GM21381 (cell line): ENCODE measurements around the gene GPC3.
A peak's percentile ranks its signal among the peaks of the same experiment; 100 is the strongest.
"Not testable (repeated sequence)": the region's sequence is repeated elsewhere in the genome, so short reads cannot be mapped to it uniquely, and the experiment has no call there.

ENCODE experiments used
- ATAC-seq: cut with Tn5 transposase; IDR thresholded peaks from one replicate; pipeline ENCODE4 v1.9.1; 2021; ENCODE audit warnings: mild to moderate bottlenecking, moderate library complexity; ENCODE audit not compliant: unreplicated experiment

GPC3 gene

DNA sequence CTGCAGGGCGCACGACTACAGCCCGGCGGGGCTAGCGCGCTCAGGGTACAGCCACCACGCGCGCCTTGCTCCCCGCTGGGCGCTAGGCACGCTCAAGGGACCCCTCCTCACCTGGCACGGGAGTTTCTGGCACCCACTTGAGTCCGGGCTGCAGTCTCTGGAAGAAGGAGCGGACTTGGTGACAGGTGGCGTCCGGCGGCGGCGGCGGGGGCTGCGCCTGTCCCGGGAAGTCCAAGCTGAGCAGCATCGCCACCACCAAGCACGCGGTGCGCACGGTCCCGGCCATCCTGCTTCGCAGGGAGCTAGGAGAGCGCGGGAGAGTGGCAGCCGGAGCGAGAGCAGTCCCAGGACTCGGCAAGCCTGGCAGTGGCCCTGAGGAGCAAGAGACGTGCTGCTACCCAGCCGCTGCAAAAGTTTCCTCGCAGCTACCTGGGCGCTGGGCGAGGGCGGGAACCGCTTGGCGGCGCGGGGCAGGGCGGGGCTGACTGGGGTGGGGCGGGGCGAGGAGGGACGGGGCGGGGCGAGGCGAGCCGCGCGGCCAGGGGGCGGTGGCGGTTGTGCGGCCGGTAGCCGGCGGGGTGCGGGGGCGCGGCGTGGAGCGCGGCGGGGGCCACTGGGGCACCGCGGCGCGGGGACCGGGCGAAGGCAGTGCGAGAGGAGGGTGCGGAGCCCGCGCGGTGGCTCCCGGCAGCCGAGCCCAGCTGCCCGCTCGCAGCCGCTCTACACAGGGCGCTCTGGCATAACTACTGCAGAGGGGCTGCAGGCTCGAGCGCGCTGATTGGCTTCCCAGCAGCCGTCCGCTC lies at the start of gene GPC3:
Gene GPC3, minus strand, starts transcription at position 431 of the 803 bp plus-strand sequence.
- ATAC-seq, result peak; percentile 78

DNA sequence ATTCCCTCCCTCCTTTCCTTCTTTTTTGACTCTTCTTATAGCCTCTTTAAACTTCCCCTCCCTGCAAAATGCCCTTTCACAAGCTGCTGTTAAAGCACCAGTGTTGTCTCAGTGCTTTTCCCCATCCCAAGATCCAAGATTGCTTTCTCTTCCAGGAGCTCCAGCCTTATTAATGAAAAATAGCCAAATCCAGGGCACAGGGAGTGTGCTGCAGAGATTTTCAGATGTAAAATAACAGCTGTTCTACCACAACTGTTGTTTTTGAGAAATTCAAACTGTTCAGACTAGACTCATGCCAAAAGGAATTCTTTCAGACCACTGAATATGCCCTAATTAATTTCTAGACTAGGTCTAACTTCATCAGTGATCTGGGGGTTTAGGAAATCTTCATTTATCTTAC lies 47.0 kb upstream of the GPC3 start:
- ATAC-seq, result no peak

DNA sequence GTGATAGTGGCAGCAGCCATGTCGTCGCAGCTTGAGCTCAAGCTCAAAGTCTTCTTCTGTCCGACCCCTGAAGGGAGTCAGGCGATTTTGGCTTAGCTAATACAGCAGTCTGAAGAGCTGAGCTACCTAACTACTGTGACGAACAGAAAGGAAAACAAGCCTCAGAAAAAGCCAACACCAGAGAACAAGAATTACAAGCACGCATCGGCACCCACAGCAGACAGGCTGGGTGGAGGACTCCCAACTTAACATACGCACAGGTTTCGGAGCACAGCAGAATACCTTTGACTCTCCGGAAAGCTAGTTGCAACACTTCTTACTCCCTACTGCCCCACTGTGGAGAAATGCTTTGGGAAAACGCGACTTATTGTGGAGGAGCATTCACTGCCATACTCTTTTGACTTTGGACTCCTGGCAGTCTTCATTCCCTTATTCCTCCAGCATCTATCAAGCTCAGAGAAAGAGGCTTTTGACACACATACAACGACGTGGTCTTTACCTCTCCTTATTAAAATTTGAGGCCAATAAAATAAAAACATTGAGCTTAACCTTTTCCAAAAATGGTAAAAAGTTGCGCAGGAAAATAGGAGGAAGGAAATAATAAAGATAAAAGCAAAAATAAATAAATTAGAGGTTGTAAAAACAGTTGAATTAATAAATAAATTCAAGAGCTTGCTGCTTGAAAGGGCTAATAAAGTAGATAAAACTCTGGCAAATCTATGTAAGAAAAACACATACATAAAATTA lies 41.3 kb upstream of the GPC3 start:
- no peak for ATAC-seq

DNA sequence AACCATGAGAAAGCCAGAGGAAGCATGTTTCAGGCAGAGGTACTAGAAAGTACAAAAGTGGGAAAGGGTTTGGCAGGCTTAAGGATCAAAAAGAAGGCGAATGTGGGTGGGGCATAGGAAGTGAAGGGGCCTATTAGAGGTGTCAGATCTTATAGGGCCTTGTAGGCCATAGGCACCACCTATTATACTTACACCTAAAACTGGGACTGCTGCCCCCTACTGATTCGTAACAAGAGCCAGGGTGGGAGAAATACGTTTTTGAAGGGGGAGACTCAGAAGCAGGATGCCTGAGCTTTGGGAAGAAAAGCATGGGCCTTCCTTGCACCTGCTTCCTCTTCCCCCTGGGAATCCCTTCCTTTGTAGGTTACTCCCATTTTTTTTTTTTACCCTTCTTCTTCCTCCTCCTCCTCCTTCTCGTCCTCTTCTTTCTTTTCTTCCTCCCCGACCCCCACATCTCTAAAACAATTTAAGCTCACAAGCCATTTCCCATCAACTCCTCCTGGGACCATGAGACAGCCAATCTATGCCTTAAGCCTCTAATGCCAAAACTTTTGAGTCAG lies 40.7 kb upstream of the GPC3 start:
- ATAC-seq, result no peak

DNA sequence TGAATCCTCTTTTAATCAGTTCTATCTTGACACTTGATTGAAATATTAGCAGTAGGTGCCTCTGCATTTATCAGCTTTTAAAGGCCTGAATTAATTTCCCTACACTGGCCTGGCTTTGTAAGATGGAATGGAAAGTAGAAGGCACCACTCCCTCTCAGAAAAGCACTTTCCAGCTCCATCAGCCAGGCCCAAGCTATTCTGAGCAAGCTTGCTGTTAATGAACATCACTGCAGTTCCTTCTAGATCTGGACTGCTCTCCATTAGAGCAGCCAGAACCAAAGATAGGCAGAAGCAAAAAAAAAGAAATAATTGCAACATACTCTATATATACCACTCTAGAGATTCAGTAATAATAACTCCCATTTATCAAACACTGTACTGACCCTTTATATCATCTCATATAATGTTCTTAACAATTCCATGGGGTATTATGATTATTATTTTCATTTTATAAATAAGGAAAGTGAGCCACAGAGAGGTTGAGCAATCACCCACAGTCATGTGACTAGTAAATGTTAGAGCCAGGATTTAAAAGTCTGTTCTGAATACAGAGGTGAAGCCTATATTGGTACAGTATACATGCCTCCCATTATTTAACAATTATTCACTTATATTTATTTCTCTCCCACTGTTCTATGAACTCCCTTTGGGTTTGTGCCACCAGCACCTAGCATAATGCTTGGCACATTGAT lies 39.4 kb upstream of the GPC3 start:
- ATAC-seq, result no peak

DNA sequence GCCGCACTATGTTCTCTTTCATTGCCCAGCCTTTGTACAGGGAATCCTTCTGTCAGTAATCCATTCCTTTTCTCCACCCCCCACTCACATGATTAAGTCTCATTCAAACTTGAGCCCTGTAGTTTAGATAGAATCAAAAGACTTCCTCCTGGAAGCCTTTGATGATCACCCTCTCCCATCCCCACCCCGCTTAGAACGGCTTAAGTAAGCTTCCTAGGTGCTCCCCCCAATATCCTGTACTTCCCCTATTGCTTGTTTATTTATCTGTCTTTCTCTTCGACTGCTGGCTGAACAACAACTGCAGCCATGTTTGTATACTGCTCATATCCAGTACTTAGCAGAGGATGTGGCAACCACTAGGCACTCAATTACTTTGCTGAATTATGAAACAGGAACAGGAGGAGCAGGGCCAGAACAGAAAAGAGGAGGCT lies 38.5 kb upstream of the GPC3 start:
- ATAC-seq, result no peak

DNA sequence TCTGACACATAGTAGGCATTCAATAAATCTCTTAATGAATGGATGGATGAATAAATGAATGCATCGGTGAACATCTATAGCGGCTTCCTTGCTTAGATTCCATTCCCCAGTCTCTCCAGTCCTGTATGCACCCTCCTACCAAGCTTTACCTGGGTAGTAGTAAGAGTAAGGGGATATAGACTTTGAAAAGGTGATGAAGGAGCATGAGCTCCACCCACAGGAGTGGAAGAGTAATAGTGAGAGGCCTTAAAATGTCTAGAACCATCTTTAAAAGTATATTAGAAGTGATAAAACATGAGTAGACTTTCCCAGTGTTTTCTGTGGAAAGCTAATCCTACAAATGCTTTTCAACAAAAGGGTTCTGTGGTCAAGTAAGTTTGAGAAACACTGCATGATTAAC lies 35.5 kb upstream of the GPC3 start:
- no peak for ATAC-seq

DNA sequence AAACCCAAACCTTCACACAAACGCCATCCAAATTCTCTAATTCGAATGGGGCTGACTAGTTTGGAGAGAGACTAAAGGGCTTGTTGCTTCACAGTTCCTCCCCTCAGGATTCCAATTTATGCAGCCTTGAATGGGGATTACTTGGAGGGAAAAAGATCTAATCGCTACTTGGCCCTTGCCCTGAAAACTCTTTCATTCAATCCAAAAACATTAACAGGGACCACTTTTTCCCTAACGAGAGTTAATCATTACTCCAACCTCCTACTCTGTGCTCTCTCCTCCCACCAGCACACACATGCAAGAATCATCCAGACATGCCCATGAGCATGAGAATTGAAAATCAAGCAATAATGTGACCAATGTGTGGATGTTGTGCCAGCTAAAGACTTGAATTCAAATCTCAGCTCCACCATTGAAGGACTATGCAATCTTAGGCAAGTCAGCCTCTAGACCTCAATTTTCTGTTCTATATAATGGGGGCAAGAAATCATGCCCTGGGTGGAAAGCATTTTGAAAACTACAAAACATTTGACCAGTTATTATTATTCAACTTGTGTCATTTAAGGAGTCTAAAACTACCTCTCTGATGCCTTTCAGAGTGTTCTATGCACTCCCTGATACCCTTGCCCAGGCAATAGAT lies 34.3 kb upstream of the GPC3 start:
- no peak for ATAC-seq

DNA sequence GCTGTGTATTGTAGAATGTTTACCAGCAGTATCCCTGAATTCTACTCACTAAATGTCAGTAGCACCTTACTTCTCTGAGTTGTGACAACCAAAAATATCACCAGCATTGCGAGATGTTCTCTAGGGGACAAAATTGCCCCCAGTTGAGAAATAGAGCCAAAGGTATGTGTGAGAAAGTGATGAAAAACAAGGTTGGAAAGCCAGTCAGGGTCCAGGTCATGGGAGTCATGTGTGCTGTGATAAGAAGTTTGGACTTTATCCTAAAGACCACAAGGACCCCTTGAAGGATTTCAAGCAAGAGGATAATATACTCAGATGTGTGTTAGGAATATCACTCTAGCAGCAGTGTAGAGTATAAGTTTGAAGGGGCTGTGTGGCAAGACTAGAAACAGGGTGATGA lies 30.9 kb upstream of the GPC3 start:
- not testable (repeated sequence) for ATAC-seq

DNA sequence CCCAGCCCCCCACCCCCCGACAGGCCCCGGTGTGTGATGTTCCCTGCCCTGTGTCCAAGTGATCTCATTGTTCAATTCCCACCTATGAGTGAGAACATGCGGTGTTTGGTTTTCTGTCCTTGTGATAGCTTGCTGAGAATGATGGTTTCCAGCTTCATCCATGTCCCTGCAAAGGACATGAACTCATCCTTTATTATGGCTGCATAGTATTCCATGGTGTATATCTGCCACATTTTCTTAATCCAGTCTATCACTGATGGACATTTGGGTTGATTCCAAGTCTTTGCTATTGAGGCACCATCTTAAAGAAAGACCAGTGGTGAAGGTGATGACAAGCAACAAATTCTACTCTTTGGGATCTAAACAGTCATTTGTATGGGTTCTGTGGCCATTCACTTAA lies 30.1 kb upstream of the GPC3 start:
- not testable (repeated sequence) for ATAC-seq

DNA sequence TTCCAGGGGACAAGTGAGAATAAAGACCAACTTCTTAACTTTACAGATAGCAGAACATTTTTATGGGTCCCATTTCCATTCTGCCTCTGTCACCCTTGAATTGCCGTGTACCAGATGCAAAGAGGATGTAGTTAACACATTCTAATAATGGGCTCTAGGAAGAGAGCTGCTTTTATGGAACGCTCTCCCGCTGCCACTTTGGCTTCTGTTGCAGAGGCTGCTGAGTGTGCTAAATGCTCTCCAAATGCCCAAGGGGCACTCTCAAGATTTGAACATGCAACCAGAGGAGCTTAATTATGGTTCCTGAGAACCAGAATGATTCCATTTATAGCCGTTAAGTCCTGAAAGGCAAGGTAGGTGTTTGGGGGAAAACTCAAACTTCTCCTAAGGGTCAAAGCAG lies 28.1 kb upstream of the GPC3 start:
- no peak for ATAC-seq

DNA sequence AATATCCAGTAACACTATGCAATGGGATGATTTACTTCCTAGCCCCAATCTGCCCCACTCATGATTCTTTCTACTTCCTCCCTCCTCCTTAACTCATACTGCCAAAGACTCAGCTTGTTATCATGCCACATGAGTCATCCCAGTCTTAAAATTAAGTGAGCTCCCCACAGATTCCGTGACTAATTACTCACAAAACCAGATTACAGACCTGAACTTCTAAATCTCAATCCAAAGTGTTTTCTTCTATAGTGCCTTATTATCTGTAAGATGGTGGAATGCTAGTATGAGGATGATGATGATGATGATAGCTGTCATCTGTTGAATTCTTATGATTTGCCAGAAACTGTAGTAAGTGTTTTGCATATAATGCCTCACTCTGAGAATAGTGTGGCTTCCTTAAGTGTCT lies 27.7 kb upstream of the GPC3 start:
- no peak for ATAC-seq

DNA sequence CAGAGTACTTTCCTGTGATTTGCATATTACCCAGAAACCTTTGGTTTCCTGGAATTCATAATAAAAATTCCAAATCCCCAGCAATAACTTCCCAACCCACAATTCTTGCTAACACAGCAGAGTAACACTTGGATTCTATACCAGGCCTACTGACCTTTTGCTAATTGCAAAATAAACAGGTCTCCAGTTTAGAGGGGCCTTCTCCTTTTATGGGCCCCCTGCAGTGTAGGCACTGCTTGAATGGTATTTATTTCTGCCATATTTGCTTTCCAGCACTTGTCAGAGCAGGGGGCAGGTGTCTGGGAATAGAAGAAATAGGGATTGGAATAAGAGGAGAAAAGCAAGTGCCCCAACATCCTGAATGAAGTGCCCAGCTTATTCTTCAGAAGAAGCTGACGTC lies 25.3 kb upstream of the GPC3 start:
- ATAC-seq, result no peak

DNA sequence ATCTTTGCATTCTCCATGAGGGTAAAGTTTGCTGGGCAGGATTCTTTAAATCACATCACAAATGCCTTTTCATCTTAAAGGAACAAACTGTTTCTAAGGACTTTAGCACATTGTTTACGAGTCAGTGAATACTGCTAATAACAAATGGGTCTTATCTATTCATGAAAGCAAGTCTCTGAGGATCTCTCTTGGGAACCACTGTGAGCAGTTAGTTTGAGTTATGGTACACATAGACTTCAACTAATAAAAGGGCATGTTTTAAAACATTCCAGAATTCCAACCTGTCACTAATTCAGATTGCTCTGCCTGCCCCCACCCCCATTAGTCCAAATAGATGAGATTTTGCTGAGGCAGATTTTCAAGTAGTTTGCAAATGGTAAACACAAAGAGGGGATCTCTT lies 22.3 kb upstream of the GPC3 start:
- ATAC-seq, result no peak

DNA sequence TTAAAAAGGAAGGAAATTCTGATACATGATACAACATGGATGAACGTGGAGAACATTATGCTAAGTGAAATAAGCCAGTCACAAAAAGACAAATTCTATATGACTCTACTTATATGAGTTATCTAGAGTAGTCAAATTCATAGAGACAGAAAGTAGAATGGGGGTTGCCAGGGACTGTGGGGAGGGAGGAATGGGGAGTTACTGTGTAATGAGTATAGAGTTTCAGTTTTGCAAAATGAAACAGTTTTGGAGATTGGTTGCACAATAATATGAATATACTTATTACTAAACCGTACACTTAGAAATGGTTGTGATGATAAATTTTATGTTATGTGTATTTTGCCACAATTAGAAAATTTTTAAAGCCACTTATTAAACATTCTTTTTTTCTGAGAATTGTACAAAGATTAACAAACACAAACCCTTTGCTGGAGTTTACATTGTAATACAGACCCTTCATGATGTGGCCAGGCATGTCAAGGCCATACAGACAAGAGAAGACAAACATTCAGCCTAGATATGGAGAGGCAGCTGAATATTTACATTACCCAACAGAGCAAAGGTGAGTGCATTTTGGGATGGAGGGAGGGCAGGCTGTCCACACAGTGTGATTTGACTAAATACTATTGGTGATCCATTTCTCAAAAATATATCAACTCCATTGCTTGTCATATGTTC lies 21.2 kb upstream of the GPC3 start:
- peak; percentile 72 for ATAC-seq

DNA sequence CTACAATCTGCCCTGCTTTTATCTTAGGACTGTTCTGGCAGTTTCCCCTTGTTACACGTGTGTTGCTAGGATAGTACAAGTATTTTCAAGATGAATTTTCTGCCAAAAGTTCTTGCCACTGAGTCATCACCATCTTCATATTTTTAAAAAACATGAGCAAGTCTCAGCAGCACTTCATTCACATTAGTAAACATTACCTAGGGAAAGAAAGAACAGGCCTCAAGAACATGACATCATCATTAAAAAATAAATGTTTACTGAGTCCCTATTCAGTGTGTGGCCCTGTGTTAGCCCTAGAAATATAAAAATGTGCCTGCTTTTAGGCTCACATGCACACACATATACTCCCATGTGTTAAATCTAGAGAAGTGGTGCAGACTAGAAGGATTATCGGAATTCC lies 18.7 kb upstream of the GPC3 start:
- ATAC-seq, result no peak

DNA sequence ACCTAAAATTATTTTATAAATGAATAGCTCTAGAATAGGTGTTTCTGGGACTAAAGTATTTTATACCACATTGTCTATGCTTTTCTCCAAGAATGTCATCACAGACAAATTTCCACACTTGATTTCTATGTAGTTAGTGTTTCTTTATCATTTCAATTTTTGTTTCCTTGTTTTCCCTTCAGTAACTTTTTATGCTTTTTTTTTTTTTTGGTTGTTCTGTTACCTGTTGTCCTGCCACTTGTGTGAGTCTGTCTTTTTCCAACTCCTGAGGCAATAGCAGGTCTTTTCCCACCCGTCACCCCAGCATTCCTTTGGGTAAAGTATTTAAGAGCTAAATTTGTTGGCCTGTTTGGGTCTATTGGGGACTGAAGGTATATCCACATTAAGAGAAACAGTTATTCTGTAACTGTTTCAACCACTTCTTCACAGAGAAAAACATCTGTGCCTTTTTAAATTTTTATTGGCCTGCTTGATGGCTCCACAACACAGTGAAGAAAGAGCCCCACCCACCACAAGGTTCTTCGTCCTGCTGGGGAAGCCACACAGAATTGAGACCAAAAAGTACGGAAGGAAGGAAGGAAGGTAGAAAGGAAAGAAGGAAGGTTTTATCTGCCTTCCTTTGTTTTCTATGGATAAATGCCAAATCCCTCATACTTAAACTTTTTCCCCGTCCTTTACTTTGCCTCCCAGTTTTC lies 17.7 kb upstream of the GPC3 start:
- ATAC-seq, result no peak

DNA sequence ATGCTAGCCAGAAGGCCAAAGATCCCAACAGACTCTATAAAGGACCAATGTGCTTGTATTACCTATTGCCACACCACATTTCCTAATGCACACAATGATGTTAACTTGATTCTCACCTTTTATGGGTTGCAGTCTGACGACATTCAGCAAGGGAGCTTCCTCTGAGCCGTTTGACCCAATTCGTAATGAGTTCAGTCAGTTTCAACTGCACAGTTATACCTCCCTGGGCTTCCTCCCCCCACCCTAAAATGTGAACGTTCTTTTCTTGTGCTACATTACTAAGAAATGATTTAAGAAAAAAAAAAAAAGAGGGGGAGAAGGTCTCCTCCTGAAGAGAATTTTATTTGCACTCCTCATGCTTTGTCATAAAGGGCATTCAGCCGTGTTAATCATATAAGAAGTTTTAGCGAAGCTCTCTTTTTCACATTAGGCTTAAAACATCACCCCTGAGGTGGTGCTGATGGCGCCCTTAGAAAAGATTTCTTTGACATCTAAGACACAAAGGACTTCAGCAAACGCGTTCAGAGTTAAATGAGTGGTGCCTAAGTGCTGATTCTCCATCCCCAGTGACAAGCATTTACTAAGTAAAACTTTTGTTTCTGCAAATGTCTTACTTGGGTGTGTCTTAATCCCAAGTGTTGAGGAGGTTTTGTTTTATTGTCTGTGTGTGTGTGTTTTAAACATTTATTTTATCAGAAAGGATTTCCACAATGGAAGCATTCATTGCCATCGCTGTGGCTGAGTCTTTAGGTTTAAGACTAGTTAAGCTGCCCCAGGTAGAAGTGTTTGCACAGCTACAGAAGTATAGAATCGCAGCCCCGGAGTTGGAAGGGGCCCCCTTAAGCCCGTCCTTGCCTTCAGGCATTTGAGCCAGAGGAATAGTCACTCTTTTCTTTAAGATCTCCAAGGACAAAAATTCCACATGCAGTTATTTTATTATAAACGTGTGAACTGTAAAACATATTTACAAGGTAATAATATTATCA lies 15.2 kb upstream of the GPC3 start:
- no peak for ATAC-seq
